Upper lobe of left lung (tissue), 6 donors: ENCODE results near the gene GPC1. TPM values are rescaled to one million over a fixed set of nuclear protein-coding genes. Genes with fewer than 3 reads are reported as not detected.
"Not testable (repeated sequence)": the region's sequence is repeated elsewhere in the genome, so short reads cannot be mapped to it uniquely, and the experiment has no call there.

Source experiments
- ATAC-seq, 2 donors: fragments of 200-7000 bp; cut with Tn5 transposase; one replicate each; pipeline ENCODE4 v1.9.1; 2022; ENCODE audit warnings: mild to moderate bottlenecking in 2 of 2, moderate library complexity in 2 of 2; ENCODE audit not compliant: low FRiP score in 2 of 2
- DNase-seq, 2 donors: peaks; one replicate each; pipeline ENCODE4 v3.0.0-alpha.2; 2019 to 2020
- H3K27ac ChIP-seq, 4 donors: fragments of 200-600 bp; sonication (generic); one replicate each; pipeline ENCODE4 v1.5.1; 2016 to 2019
- H3K27me3 ChIP-seq, 4 donors: fragments of 200-600 bp; sonication (generic); one replicate each; pipeline ENCODE4 v1.5.1; 2017 to 2019
- H3K36me3 ChIP-seq, 4 donors: fragments of 200-600 bp; sonication (generic); one replicate each; pipeline ENCODE4 v1.5.1; 2016 to 2019
- H3K4me1 ChIP-seq, 4 donors: fragments of 200-600 bp; sonication (generic); one replicate each; pipeline ENCODE4 v1.5.1; 2018 to 2019
- H3K4me3 ChIP-seq, 4 donors: fragments of 200-600 bp; sonication (generic); one replicate each; pipeline ENCODE4 v1.5.1; 2017 to 2019; ENCODE audit warnings: mild to moderate bottlenecking in 2 of 4, moderate library complexity in 1 of 4
- H3K9me3 ChIP-seq, 4 donors: fragments of 200-600 bp; sonication (generic); one replicate each; pipeline ENCODE4 v1.5.1; 2018 to 2019
- CTCF ChIP-seq, 6 experiments: fragments of 450-650 bp in 4 of 6; fragments of 200-600 bp in 2 of 6; sonication (generic) in 2 of 6; IDR thresholded peaks; one replicate each; pipeline ENCODE4 v1.5.1; 2016 to 2019; ENCODE audit warnings: antibody characterized with exemption in 6 of 6
- EP300 ChIP-seq, 4 donors: sonication (generic); formaldehyde crosslinking; IDR thresholded peaks; one replicate each; pipeline ENCODE4 v1.5.1; 2017; ENCODE audit warnings: antibody characterized with exemption in 4 of 4, control low read depth in 2 of 4
- POLR2A ChIP-seq, 4 donors: fragments of 450-650 bp; IDR thresholded peaks; one replicate each; pipeline ENCODE4 v1.5.1; 2016 to 2017; ENCODE audit warnings: antibody characterized with exemption in 4 of 4, mild to moderate bottlenecking in 2 of 4
- POLR2AphosphoS5 ChIP-seq, 2 donors: sonication (generic); formaldehyde crosslinking; IDR thresholded peaks; one replicate each; pipeline ENCODE4 v1.5.1; 2017; ENCODE audit warnings: antibody characterized with exemption in 2 of 2
- WGBS, 2 donors: methylation state at CpG; one replicate each; pipeline ENCODE4 v1.1.5; 2017 to 2018; 5-methylcytosine and 5-hydroxymethylcytosine counted together
- total RNA-seq, 6 donors: library from RNA; depleted of rRNA in 4 of 6; stranded (reverse); fragments of >200 nt in 4 of 6; gene quantifications; one replicate each; pipeline versions ENCODE4 v1.1.0 to v1.2.1, GENCODE V29; 2016 to 2021
- donor health status: DM: no; HTN: no; CAD: no; lungs with moderate emphysema.
- donor health status: DM: no; HTN: yes; CAD: no; lungs with severe emphysema.

GPC1 gene
- total RNA-seq, 6 donors from 2014 or later, result 16.8 to 45.5 (median 33.2) TPM

- DNase-seq (no peak), ATAC-seq (no peak)
- Histone ChIP-seq H3K27ac (no peak overlapping the region), H3K9me3 (peaks cover 3 to 16% (median 11%) of the 10 kb centered on the region in 4 donors), H3K4me3 (no peak overlapping the region), H3K27me3 (no peaks in the 10 kb centered on the region), H3K36me3 (peaks cover 0 to 27% (median 5%) of the 10 kb centered on the region in 4 donors), H3K4me1 (no peaks in the 10 kb centered on the region)
- TF ChIP-seq POLR2A (IDR thresholded peaks at IDR 0.05) (no peak), EP300 (IDR thresholded peaks at IDR 0.05) (no peak), CTCF (IDR thresholded peaks at IDR 0.05) (no peak), POLR2AphosphoS5 (IDR thresholded peaks at IDR 0.05) (no peak)
- WGBS, 2 donors, result 83 to 95% methylated on average over 1 of the region's 1 CpG
Observed at GRCh38 chr2:240494194-240494793, 58.8 kb downstream of the GPC1 start.

- not testable (repeated sequence) for H3K27ac ChIP-seq, H3K4me3 ChIP-seq, ATAC-seq, H3K27me3 ChIP-seq, DNase-seq, H3K4me1 ChIP-seq
- TF ChIP-seq CTCF (IDR thresholded peaks at IDR 0.05), result peak in 1 of 6 experiments; percentile 26
- Histone ChIP-seq H3K36me3 (peaks cover 0 to 33% (median 12%) of the 10 kb centered on the region in 4 donors), H3K9me3 (peaks cover 3 to 11% (median 8%) of the 10 kb centered on the region in 4 donors)
- WGBS, 2 donors, result 75 to 86% methylated on average over 11 of the region's 11 CpGs
Observed at GRCh38 chr2:240494942-240495341, 59.5 kb downstream of the GPC1 start.

GRCh38 chr2:240497082-240497481 lies 61.6 kb downstream of the GPC1 start:
- H3K27me3 ChIP-seq, H3K4me3 ChIP-seq, H3K27ac ChIP-seq, H3K9me3 ChIP-seq, DNase-seq, H3K4me1 ChIP-seq, ATAC-seq: not testable (repeated sequence)
- peaks cover 0 to 39% (median 16%) of the 10 kb centered on the region in 4 donors for H3K36me3 ChIP-seq
- 95% methylated on average over 4 to 7 of the region's 7 CpGs for WGBS, 2 donors

- Histone ChIP-seq H3K4me3 (no peak overlapping the region), H3K36me3 (peaks cover 0 to 39% (median 16%) of the 10 kb centered on the region in 4 donors), H3K27ac (no peak overlapping the region), H3K9me3 (no peaks in the 10 kb centered on the region), H3K27me3 (no peaks in the 10 kb centered on the region), H3K4me1 (no peaks in the 10 kb centered on the region)
- DNase-seq, result no peak
- TF ChIP-seq POLR2AphosphoS5 (IDR thresholded peaks at IDR 0.05) (no peak), POLR2A (IDR thresholded peaks at IDR 0.05) (no peak), EP300 (IDR thresholded peaks at IDR 0.05) (no peak), CTCF (IDR thresholded peaks at IDR 0.05) (no peak)
- no peak for ATAC-seq
- 89% methylated on average over 12 to 13 of the region's 13 CpGs for WGBS, 2 donors
Observed at GRCh38 chr2:240498171-240498957, 62.9 kb downstream of the GPC1 start.

GRCh38 chr2:240498958-240499260 lies 63.4 kb downstream of the GPC1 start:
- no peak for ATAC-seq
- Histone ChIP-seq H3K4me3 (no peak overlapping the region), H3K4me1 (no peaks in the 10 kb centered on the region), H3K36me3 (peaks cover 0 to 35% (median 18%) of the 10 kb centered on the region in 4 donors), H3K9me3 (no peaks in the 10 kb centered on the region), H3K27me3 (no peaks in the 10 kb centered on the region), H3K27ac (no peak overlapping the region)
- no peak for DNase-seq
- TF ChIP-seq POLR2AphosphoS5 (IDR thresholded peaks at IDR 0.05) (no peak), CTCF (IDR thresholded peaks at IDR 0.05) (no peak), EP300 (IDR thresholded peaks at IDR 0.05) (no peak), POLR2A (IDR thresholded peaks at IDR 0.05) (no peak)
- WGBS, 2 donors, result 90 to 96% methylated on average over 9 of the region's 9 CpGs
